Trophoblast cell (in vitro differentiated cells and primary cell): ENCODE data around the gene ZNF398.
A peak's percentile ranks its signal among the peaks of the same experiment; 100 is the strongest.

Experiments
- DNase-seq, 2 donors: peaks; one replicate each; pipeline ENCODE4 v3.0.0-alpha.2; 2016
- H2AFZ ChIP-seq: 2 replicates; pipeline ENCODE4 v1.6.1; 2013; ENCODE audit warnings: low read length, moderate library complexity, mild to moderate bottlenecking; ENCODE audit not compliant: insufficient read depth, poor library complexity
- H2AK5ac ChIP-seq: 2 replicates; pipeline ENCODE4 v1.6.1; 2013; ENCODE audit warnings: mild to moderate bottlenecking, low read length
- H2BK120ac ChIP-seq: 2 replicates; pipeline ENCODE4 v1.6.1; 2013; ENCODE audit warnings: low read length, mild to moderate bottlenecking, moderate library complexity; ENCODE audit not compliant: insufficient read depth, poor library complexity
- H2BK12ac ChIP-seq: 2 replicates; pipeline ENCODE4 v1.6.1; 2013; ENCODE audit warnings: mild to moderate bottlenecking, low read length, moderate library complexity
- H2BK5ac ChIP-seq: 2 replicates; pipeline ENCODE4 v1.6.1; 2013; ENCODE audit warnings: low read length, low read depth, moderate library complexity, mild to moderate bottlenecking; ENCODE audit not compliant: poor library complexity
- H3K14ac ChIP-seq: 2 replicates; pipeline ENCODE4 v1.6.1; 2013; ENCODE audit warnings: mild to moderate bottlenecking, low read length
- H3K18ac ChIP-seq: 2 replicates; pipeline ENCODE4 v1.6.1; 2013; ENCODE audit warnings: mild to moderate bottlenecking, low read length
- H3K23ac ChIP-seq: 2 replicates; pipeline ENCODE4 v1.6.1; 2013; ENCODE audit warnings: low read length
- H3K27ac ChIP-seq: 2 replicates; pipeline ENCODE4 v1.5.1; 2013; ENCODE audit warnings: low read depth, mild to moderate bottlenecking, inconsistent platforms, low read length, moderate library complexity
- H3K27me3 ChIP-seq: 2 replicates; pipeline ENCODE4 v1.6.1; 2013; ENCODE audit warnings: inconsistent platforms, mild to moderate bottlenecking, low read length, moderate library complexity; ENCODE audit not compliant: insufficient read depth
- H3K36me3 ChIP-seq, 2 experiments: 1 replicate in 1 of 2; 2 replicates in 1 of 2; pipeline ENCODE4 v1.6.1; 2013; ENCODE audit warnings: low read length in 2 of 2, mild to moderate bottlenecking in 2 of 2, moderate library complexity in 1 of 2; ENCODE audit not compliant: insufficient read depth in 2 of 2, control insufficient read depth in 1 of 2
- H3K4ac ChIP-seq: 2 replicates; pipeline ENCODE4 v1.6.1; 2013; ENCODE audit warnings: low read depth, mild to moderate bottlenecking, low read length, moderate library complexity
- H3K4me1 ChIP-seq, 2 experiments: 1 replicate in 1 of 2; 2 replicates in 1 of 2; pipeline ENCODE4 v1.6.1; 2013; ENCODE audit warnings: low read length in 2 of 2, mild to moderate bottlenecking in 2 of 2, moderate library complexity in 1 of 2; ENCODE audit not compliant: insufficient read depth in 2 of 2, control insufficient read depth in 1 of 2
- H3K4me2 ChIP-seq: 2 replicates; pipeline ENCODE4 v1.6.1; 2013; ENCODE audit warnings: inconsistent platforms, mild to moderate bottlenecking, low read length, moderate library complexity
- H3K4me3 ChIP-seq: 2 replicates; pipeline ENCODE4 v1.5.1; 2013; ENCODE audit warnings: mild to moderate bottlenecking, low read depth, low read length, inconsistent platforms
- H3K79me1 ChIP-seq: one replicate; pipeline ENCODE4 v1.6.1; 2013; ENCODE audit warnings: low read length
- H3K79me2 ChIP-seq: 2 replicates; pipeline ENCODE4 v1.6.1; 2013; ENCODE audit warnings: low read length, mild to moderate bottlenecking; ENCODE audit not compliant: control insufficient read depth, insufficient read depth, poor library complexity
- H3K9ac ChIP-seq: 2 replicates; pipeline ENCODE4 v1.6.1; 2013; ENCODE audit warnings: mild to moderate bottlenecking, low read length
- H3K9me3 ChIP-seq: 2 replicates; pipeline ENCODE4 v1.6.1; 2013; ENCODE audit warnings: low read depth, mild to moderate bottlenecking, control low read depth, inconsistent platforms, low read length; ENCODE audit not compliant: insufficient read depth
- H4K12ac ChIP-seq: 2 replicates; pipeline ENCODE4 v1.6.1; 2013; ENCODE audit warnings: low read depth, mild to moderate bottlenecking, low read length, moderate library complexity
- H4K8ac ChIP-seq: 2 replicates; pipeline ENCODE4 v1.6.1; 2013; ENCODE audit warnings: low read depth, mild to moderate bottlenecking, low read length, moderate library complexity
- H4K91ac ChIP-seq: one replicate; pipeline ENCODE4 v1.6.1; 2013; ENCODE audit warnings: low read depth, mild to moderate bottlenecking, low read length, moderate library complexity
- WGBS: extraction: QIAGEN DNeasy Blood & Tissue Kit; methylation state at CpG from one replicate; pipeline ENCODE4 v1.1.7; 2013; ENCODE audit warnings: missing lambda C conversion rate; ENCODE audit not compliant: insufficient read length, insufficient coverage; ENCODE audit errors: extremely low coverage; 5-methylcytosine and 5-hydroxymethylcytosine counted together

ZNF398 gene

DNA sequence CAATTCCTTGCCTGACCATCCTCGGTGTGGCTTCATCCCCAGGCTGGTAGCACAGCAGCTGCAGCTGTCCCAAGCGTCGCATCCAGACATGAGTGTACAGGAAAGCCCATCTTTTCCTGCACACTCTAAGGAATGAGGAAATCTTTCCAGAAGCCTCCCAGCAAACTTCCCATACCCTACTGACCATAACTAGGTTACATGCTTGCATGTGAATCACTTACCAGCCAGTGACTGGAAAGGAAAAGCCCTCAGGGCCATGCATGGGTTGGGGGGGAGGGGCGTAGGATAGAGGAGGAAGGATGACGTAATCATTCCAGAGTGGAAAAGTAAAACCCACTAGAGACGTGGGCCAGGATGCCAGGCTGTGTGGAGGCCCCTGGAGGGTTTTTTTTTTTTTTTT lies 73.3 kb downstream of the ZNF398 start:
- H2BK5ac ChIP-seq: no peak overlapping the region
- peak; percentile 90 to 93 for DNase-seq
- no peaks in the 10 kb centered on the region for H3K27me3 ChIP-seq
- no peak overlapping the region for H3K4ac ChIP-seq
- no peaks in the 10 kb centered on the region for H3K9me3 ChIP-seq
- H3K27ac ChIP-seq: peak overlapping the region; percentile 8
- H2AK5ac ChIP-seq: no peak overlapping the region
- H2BK120ac ChIP-seq: no peak overlapping the region
- no peak overlapping the region for H3K23ac ChIP-seq
- no peak overlapping the region for H3K4me2 ChIP-seq
- no peak overlapping the region for H3K9ac ChIP-seq
- no peak overlapping the region for H2AFZ ChIP-seq
- no peak overlapping the region for H4K8ac ChIP-seq
- no peak overlapping the region for H3K4me3 ChIP-seq
- no peak overlapping the region for H4K12ac ChIP-seq
- peaks cover 5 to 9% of the 10 kb centered on the region in 2 experiments for H3K4me1 ChIP-seq
- no peak overlapping the region for H3K14ac ChIP-seq
- H3K79me2 ChIP-seq: no peaks in the 10 kb centered on the region
- no peak overlapping the region for H2BK12ac ChIP-seq
- H3K79me1 ChIP-seq: peaks cover 3% of the 10 kb centered on the region
- no peak overlapping the region for H3K18ac ChIP-seq
- peaks cover 34 to 49% of the 10 kb centered on the region in 2 experiments for H3K36me3 ChIP-seq
- no CpG with 5 or more reads among the region's 6 CpGs for WGBS
- H4K91ac ChIP-seq: no peak overlapping the region

DNA sequence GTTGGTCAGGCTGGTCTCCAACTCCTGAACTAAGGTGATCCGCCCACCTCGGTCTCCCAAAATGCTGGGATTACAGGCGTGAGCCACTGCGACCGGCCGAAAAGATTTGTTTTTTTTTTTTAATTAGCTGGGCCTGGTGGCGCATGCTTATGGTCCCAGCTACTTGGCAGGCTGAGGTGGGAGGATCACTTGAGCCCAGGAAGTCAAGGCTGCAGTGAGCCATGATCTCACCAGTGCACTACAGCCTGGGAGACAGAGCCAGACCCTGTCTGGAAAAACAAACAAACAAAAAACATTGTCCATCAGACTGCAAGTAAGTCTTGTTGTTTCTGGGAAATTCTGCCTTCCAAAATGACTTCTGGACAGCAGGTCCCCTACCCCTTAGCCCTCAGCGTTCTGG lies 75.9 kb downstream of the ZNF398 start:
- Histone ChIP-seq H3K9me3 (no peaks in the 10 kb centered on the region), H3K4me2 (no peak overlapping the region), H2BK12ac (no peak overlapping the region), H3K9ac (no peak overlapping the region), H2BK120ac (no peak overlapping the region), H3K27me3 (no peaks in the 10 kb centered on the region), H3K23ac (no peak overlapping the region), H3K79me1 (peaks cover 3% of the 10 kb centered on the region), H3K4me3 (peak overlapping the region; percentile 14), H4K8ac (no peak overlapping the region), H3K4me1 (peaks cover 4 to 7% of the 10 kb centered on the region in 2 experiments), H3K14ac (no peak overlapping the region), H3K36me3 (peaks cover 26 to 37% of the 10 kb centered on the region in 2 experiments), H4K91ac (no peak overlapping the region), H3K18ac (no peak overlapping the region), H3K4ac (no peak overlapping the region), H2AK5ac (no peak overlapping the region), H4K12ac (no peak overlapping the region), H2BK5ac (no peak overlapping the region), H2AFZ (no peak overlapping the region), H3K79me2 (no peaks in the 10 kb centered on the region), H3K27ac (no peak overlapping the region)
- no peak for DNase-seq
- WGBS: no CpG with 5 or more reads among the region's 8 CpGs

DNA sequence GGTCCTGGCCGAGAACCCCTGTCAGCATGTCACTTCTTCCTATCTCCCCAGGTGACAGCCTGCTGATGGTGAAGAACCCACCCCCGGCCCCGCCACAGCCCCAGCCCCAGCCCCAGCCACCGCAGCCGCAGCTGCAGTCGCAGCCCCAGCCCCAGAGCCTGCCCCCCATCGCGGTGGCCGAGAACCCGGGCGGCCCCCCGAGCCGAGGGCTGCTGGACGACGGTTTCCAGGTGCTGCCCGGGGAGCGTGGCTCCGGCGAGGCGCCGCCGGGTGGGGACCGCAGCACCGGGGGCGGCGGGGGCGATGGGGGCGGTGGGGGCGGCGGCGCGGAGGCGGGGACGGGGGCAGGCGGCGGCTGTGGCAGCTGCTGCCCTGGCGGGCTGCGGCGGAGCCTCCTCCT lies 76.5 kb downstream of the ZNF398 start:
- no peaks in the 10 kb centered on the region for H3K27me3 ChIP-seq
- H3K4me1 ChIP-seq: peaks cover 4 to 7% of the 10 kb centered on the region in 2 experiments
- H2AFZ ChIP-seq: no peak overlapping the region
- H3K23ac ChIP-seq: no peak overlapping the region
- H3K4me3 ChIP-seq: no peak overlapping the region
- no peak overlapping the region for H4K12ac ChIP-seq
- H3K4me2 ChIP-seq: no peak overlapping the region
- H3K79me2 ChIP-seq: no peaks in the 10 kb centered on the region
- no peak overlapping the region for H2AK5ac ChIP-seq
- no peak overlapping the region for H3K18ac ChIP-seq
- H3K9ac ChIP-seq: no peak overlapping the region
- DNase-seq: no peak
- no peak overlapping the region for H3K4ac ChIP-seq
- H4K91ac ChIP-seq: no peak overlapping the region
- no peak overlapping the region for H3K27ac ChIP-seq
- peaks cover 23 to 36% of the 10 kb centered on the region in 2 experiments for H3K36me3 ChIP-seq
- H3K9me3 ChIP-seq: no peaks in the 10 kb centered on the region
- peaks cover 3% of the 10 kb centered on the region for H3K79me1 ChIP-seq
- no peak overlapping the region for H3K14ac ChIP-seq
- no peak overlapping the region for H4K8ac ChIP-seq
- H2BK12ac ChIP-seq: no peak overlapping the region
- WGBS: no CpG with 5 or more reads among the region's 39 CpGs
- no peak overlapping the region for H2BK120ac ChIP-seq
- no peak overlapping the region for H2BK5ac ChIP-seq

DNA sequence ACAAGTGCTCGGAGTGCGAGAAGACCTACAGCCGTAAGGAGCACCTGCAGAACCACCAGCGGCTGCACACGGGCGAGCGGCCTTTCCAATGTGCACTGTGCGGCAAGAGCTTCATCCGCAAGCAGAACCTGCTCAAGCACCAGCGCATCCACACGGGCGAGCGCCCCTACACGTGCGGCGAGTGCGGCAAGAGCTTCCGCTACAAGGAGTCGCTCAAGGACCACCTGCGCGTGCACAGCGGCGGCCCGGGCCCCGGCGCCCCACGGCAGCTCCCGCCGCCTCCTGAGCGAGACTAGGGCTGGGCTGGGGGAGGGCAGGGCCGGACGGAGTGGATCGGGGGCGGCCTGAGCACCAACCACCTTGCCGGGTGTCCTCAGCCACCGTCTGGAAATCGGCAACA lies 77.1 kb downstream of the ZNF398 start:
- H3K27ac ChIP-seq: no peak overlapping the region
- H4K91ac ChIP-seq: no peak overlapping the region
- H2BK120ac ChIP-seq: no peak overlapping the region
- H4K8ac ChIP-seq: no peak overlapping the region
- H3K4me3 ChIP-seq: no peak overlapping the region
- H3K9ac ChIP-seq: no peak overlapping the region
- no peak overlapping the region for H2BK5ac ChIP-seq
- H4K12ac ChIP-seq: no peak overlapping the region
- H3K18ac ChIP-seq: no peak overlapping the region
- peaks cover 3% of the 10 kb centered on the region for H3K79me1 ChIP-seq
- no peak overlapping the region for H2AK5ac ChIP-seq
- no peak overlapping the region for H3K23ac ChIP-seq
- H3K4me2 ChIP-seq: no peak overlapping the region
- peaks cover 23 to 33% of the 10 kb centered on the region in 2 experiments for H3K36me3 ChIP-seq
- H2BK12ac ChIP-seq: no peak overlapping the region
- H3K4me1 ChIP-seq: peaks cover 4 to 7% of the 10 kb centered on the region in 2 experiments
- no CpG with 5 or more reads among the region's 37 CpGs for WGBS
- no peak overlapping the region for H2AFZ ChIP-seq
- no peak overlapping the region for H3K14ac ChIP-seq
- H3K27me3 ChIP-seq: no peaks in the 10 kb centered on the region
- no peak for DNase-seq
- H3K79me2 ChIP-seq: no peaks in the 10 kb centered on the region
- no peaks in the 10 kb centered on the region for H3K9me3 ChIP-seq
- H3K4ac ChIP-seq: no peak overlapping the region
